HG03342 (cell line): ENCODE measurements around the gene KRTAP4-16.
"Not testable (repeated sequence)": the region's sequence is repeated elsewhere in the genome, so short reads cannot be mapped to it uniquely, and the experiment has no call there.

ENCODE experiments used
- ATAC-seq: cut with Tn5 transposase; IDR thresholded peaks from one replicate; pipeline ENCODE4 v1.9.1; 2021; ENCODE audit warnings: mild to moderate bottlenecking, moderate library complexity; ENCODE audit not compliant: unreplicated experiment

The KRTAP4-16 gene

DNA sequence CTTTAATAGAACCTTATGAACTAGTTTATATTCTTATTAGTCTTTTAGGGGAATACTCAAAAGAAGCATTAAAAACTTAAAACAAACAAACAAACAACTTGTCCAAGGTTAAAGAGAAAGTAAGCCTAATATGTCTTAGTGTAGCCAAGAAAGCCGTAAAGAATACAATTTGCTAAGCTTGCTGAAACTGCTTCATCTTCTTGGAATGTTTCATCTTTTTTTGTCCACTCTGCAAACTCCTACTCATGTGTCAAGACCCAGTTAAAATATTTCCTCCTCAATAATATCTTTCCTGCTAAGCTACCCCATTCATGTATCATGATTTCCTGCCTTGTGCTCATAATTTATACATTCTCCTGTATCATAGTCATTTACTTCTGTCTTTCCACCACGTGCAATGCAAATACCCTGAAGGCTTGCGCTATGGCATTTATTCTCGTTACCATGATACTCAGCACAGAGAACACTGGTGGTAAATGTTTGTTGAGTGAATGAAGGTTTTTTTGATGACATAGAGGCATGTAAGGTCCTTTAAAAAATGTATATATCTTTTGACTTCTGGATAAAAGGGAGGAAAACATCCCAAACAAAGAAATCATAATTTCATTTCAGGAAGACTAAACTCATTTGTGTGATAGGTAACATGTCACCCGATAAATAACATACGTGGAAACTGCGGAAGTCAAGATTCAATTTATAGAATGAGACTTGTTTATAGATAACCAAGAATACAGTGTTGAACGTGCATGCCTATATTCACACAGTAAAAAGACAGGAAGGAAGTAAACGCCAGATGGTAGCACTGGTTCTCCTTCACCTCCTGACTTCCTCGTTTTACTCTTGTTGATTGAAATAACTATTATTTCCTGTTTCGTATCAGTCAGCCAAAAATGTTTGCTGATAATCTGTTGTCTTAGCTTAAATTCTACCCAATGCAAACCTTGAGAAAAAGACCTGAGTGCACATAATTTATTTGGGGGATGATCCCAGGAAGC lies 18.0 kb upstream of the KRTAP4-16 start:
- not testable (repeated sequence) for ATAC-seq

DNA sequence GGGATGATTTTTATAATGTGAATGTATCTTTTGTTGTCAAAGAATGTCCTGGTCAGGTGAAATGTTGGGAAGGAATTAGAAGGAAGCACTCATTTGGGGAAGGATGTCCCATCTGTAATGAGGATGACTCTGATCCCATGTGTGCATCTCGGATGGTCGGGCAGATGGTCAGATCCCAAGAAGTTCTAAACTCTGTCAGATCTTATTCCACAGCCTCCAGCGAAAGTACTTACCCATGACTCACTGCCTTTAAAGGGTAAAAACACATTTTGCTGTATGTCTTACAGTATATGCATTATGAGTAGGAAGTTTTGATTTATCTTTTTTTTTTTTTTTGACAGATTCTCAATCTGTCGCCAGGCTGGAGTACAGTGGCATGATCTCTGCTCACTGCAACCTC lies 16.7 kb upstream of the KRTAP4-16 start:
- no peak for ATAC-seq

DNA sequence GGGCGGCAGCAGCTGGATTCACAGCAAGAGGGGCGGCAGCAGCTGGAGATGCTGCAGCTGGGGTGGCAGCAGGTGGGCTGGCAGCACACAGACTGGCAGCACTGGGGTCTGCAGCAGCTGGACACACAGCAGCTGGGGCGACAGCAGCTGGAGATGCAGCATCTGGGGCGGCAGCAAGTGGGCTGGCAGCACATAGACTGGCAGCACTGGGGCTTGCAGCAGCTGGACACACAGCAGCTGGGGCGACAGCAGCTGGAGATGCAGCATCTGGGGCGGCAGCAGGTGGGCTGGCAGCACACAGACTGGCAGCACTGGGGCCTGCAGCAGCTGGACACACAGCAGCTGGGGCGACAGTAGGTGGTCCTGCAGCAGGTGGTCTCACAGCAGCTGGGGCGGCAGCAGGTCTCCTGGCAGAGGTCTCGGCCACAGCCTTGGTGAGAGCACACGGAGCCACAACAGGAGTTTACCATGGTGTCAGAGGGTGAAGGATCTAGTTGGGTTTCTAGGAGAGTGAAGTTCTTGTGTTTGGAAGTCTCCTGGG lies 15.9 kb upstream of the KRTAP4-16 start, which contains the start of gene KRTAP4-11:
TSS of gene KRTAP4-11 (minus strand) at position 528 of the 541 bp plus-strand sequence. CDS start at position 470, 58 bp downstream.
- not testable (repeated sequence) for ATAC-seq

DNA sequence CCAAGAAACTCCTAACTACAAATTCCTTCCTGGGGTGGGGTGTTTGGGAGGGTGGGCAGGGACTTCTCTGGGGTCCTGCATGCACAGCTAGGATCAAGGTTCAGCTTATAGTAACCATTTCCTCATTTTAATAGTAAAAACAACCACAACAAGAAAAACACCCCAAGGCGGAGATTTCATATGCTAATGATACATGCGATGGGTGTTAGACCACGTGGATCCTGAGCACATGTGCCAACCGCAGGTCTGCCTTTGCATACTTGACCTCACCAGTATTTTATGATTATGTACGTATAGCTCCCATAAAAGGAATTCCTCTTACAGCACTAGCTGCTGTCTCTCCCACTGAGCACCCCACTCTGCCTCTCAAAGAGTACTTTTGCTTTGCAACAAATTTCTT lies 14.3 kb upstream of the KRTAP4-16 start:
- no peak for ATAC-seq

DNA sequence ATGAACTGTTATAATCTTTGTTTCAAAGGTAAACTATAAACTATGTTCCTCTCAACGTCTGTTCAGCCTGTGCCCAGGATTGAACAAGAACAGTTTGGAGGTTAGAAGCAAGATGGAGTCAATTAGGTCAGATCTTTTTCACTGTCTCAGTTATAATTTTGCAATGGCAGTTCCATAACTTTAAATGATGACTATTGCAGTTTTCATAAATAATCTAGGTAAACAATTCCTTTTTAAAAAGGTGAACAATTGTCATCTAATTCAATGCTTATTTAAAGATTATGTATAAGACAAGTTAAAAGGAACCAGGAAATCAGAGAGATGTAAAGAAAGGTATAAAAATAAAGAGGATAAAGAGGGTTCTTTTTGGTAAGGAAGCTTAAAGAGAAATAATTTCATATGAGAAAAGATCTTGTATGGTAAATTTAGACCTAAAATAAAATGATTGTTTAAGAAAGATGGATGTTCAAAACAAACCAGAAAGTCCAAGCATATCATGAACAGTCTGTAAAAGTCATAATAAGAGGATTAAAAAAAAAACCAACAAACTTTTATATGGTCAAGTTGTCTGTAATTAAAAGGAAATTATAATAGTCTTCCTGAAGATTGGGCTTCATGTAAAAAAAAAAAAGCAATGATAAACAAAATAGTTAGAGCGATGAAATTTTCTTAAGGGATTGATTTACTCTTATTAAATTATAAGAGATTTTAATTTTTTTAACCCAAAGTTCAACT lies 9.3 kb upstream of the KRTAP4-16 start:
- no peak for ATAC-seq

DNA sequence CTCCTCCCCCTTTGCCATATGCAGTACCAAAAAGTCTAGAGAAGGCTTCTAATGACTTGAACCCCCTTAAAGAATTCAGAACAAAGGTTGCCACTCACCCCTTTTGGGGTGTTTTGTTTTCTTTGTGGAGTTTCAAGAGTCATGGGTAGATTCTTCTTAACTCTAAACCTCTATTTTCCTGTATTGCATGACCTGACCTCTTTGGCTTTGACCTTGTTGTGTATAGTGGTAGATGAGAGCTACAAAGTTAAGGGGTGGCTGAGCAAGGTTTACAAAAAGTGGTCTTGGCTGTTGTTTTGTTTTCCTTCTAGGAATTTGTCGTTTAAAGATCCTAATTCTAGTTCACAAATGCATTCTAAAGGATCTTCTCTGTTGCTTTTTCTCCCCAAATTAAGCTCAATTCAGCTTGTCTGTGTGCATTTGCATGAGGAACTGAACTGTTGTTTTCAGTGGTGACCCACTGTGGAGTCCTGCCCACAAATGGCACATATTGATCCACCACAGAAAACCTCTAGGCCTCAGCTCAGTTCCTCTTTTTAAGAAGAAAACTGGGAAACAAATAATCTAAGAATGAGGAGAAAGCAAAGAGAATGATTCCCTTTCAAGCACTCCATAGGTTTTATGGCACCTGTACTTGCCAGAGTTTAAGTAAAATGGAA lies 6.8 kb upstream of the KRTAP4-16 start:
- ATAC-seq, result not testable (repeated sequence)

DNA sequence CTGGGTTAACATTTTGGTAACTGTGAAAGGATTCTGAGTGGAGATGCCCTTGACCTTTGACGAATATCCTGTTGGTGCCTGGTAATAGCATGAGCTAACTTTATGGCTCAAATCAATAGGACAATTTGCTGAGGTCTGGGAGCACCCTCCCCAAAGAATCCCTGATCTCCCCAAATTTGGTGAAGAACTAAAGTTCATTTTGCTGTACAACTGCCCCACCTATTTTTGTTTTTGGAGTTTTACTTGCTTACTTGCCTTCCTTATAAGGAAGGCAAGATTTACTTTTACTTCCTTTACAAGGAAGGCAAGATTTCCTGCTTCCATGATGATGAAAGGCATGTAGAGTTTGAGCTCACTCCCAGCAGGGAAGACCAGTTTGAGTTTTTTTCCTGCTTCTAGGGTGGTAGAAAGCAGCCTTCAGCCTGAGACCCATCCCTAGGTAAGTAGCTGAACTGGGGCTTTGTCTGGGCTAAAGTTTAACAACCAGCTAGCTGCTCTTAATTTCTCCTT lies 6.0 kb upstream of the KRTAP4-16 start:
- ATAC-seq, result no peak

DNA sequence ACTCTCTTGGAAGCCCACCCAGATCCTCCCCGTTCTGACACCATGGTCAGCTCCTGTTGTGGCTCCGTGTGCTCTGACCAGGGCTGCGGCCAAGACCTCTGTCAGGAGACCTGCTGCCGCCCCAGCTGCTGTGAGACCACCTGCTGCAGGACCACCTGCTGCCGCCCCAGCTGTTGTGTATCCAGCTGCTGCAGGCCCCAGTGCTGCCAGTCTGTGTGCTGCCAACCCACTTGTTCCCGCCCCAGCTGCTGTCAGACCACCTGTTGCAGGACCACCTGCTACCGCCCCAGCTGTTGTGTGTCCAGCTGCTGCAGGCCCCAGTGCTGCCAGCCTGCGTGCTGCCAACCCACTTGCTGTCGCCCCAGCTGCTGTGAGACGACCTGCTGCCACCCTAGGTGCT lies 3.3 kb upstream of the KRTAP4-16 start, which contains the start of gene KRTAP4-9:
TSS of gene KRTAP4-9 (plus strand) at position 43 of the 400 bp plus-strand sequence. CDS start at position 43, 0 bp downstream.
- not testable (repeated sequence) for ATAC-seq

DNA sequence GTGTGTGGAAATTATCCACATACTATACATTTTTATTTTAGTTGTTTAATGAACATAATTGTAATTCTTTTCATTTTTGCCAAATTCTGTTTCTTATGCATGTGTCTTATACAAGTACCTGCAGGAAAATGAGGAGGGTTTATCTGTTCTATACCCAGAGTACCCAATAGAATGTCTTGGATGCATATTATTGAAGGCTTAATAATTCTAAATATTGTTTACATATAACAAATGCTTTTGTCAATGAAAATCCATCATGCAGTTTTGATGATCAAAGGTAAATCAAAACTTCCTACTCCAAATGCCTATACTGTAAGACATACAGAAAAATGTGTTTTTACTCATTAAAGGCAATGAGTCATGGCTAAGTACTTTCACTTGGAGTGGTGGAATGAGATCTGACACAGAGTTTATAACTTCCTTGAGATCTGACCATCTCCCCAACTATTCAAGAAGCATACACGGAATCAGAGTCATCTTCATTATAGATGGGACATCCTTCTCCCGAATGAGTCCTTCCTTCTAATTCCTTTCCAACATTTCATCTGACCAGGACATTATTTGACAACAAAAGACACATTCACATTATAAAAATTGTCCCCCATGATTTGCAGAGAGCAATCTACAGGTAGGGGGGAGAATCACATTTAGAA lies 2.5 kb upstream of the KRTAP4-16 start:
- ATAC-seq, result not testable (repeated sequence)

DNA sequence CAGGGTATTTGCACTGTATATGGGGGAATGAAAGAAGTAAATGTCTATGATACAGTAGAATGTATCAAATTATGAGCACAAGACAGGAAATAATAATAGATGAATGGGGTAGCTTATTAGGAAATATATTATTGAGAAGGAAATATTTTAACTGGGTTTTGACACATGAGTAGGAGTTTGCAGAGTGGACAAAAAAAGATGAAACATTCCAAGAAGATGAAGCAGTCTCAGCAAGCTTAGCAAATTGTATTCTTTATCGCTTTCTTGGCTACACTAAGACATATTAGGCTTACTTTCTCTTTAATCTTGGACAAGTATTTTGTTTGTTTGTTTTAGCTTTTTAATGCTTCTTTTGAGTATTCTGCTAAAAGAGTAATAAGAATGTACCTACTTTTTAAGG lies 1.9 kb upstream of the KRTAP4-16 start:
- no peak for ATAC-seq

DNA sequence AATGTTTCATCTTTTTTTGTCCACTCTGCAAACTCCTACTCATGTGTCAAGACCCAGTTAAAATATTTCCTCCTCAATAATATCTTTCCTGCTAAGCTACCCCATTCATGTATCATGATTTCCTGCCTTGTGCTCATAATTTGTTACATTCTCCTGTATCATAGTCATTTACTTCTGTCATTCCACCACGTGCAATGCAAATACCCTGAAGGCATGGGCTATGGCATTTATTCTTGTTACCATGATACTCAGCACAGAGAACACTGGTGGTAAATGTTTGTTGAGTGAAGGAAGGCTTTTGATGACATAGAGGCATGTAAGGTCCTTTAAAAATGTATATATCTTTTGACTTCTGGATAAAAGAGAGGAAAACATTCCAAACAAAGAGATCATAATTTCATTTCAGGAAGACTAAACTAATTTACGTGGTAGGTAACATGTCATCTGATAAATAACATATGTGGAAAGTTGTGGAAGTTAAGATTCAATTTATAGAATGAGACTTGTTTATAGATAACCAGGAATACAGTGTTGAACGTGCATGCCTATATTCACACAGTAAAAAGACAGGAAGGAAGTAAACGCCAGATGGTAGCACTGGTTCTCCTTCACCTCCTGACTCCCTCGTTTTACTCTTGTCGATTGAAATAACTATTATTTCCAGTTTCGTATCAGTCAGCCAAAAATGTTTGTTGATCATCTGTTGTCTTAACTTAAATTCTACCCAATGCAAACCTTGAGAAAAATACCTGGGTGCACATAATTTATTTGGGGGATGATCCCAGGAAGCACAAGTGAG lies 2.1 kb downstream of the KRTAP4-16 start:
- not testable (repeated sequence) for ATAC-seq

DNA sequence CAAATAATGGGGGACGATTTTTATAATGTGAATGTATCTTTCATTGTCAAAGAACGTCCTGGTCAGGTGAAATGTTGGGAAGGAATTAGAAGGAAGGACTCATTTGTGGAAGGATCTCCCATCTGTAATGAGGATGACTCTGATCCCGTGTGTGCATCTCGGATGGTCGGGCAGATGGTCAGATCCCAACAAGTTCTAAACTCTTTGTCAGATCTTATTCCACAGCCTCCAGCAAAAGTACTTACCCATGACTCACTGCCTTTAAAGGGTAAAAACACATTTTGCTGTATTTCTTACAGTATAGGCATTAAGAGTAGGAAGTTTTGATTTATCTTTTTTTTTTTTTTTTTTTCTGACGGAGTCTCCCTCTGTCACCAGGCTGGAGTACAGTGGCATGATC lies 3.5 kb downstream of the KRTAP4-16 start:
- ATAC-seq, result no peak

DNA sequence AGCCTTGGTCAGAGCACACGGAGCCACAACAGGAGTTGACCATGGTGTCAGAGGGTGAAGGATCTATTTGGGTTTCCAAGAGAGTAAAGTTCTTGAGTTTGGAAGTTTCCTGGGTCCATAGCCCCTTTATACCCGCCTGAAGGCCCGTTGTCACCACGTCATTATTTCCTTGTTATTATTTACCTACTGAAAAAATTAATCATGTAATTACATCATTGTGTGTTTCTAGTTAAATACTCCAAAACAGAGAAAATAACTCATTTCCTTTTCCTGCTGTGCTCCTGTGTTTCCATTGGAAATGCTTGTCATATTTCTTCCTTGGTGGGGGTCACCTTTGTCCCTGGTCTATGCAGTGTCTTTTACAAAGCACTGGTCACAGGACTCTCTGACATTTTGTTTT lies 4.0 kb downstream of the KRTAP4-16 start, which contains the start of gene KRTAP4-8:
TSS of gene KRTAP4-8 (minus strand) at position 101 of the 400 bp plus-strand sequence. CDS start at position 43, 58 bp downstream.
- ATAC-seq, result no peak

DNA sequence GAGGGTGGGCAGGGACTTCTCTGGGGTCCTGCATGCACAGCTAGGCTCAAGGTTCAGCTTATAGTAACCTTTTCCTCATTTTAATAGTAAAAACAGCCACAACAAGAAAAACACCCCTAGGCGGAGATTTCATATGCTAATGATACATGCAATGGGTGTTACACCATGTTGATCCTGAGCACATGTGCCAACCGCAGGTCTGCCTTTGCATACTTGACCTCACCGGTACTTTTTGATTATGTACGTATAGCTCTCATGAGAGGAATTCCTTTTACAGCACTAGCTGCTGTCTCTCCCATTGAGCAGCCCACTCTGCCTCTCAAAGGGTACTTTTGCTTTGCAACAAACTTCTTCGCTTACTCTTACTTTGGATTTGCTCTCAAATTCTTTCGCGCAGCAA lies 6.0 kb downstream of the KRTAP4-16 start:
- no peak for ATAC-seq

DNA sequence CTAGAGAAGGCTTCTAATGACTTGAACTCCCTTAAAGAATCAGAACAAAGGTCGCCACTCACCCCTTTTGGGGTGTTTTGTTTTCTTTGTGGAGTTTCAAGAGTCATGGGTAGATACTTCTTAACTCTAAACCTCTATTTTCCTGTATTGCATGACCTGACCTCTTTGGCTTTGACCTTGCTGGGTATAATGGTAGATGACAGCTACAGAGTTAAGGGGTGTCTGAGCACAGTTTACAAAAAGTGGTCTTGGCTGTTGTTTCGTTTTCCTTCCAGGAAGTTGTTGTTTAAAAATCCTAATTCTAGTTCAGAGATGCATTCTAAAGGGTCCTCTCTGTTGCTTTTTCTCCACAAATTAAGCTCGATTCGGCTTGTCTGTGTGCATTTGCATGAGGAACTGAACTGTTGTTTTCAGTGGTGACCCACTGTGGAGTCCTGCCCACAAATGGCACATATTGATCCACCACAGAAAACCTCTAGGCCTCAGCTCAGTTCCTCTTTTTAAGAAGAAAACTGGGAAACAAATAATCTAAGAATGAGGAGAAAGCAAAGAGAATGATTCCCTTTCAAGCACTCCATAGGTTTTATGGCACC lies 13.2 kb downstream of the KRTAP4-16 start:
- ATAC-seq, result not testable (repeated sequence)

DNA sequence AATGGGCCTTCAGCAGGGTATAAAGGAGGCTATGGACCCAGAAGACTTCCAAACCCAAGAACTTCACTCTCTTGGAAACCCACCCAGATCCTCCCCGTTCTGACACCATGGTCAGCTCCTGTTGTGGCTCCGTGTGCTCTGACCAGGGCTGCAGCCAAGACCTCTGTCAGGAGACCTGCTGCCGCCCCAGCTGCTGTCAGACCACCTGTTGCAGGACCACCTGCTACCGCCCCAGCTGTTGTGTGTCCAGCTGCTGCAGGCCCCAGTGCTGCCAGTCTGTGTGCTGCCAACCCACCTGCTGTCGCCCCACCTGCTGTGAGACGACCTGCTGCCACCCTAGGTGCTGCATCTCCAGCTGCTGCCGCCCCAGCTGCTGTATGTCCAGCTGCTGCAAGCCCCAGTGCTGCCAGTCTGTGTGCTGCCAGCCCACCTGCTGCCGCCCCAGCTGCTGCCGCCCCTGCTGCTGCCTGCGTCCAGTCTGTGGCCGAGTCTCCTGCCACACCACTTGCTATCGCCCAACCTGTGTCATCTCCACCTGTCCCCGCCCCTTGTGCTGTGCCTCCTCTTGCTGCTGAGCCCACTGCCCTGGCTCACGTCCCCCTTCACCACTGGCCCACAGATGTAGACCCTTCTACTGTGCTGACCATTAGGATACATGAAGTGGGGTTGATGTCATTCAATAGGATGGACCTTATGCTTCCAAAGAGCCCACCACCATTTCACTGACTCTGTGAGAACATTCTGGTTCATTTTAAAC lies 17.7 kb downstream of the KRTAP4-16 start, which contains the start of gene KRTAP4-7:
TSS of gene KRTAP4-7 (plus strand) at position 51 of the 757 bp plus-strand sequence. CDS start at position 108, 57 bp downstream.
- ATAC-seq, result not testable (repeated sequence)

DNA sequence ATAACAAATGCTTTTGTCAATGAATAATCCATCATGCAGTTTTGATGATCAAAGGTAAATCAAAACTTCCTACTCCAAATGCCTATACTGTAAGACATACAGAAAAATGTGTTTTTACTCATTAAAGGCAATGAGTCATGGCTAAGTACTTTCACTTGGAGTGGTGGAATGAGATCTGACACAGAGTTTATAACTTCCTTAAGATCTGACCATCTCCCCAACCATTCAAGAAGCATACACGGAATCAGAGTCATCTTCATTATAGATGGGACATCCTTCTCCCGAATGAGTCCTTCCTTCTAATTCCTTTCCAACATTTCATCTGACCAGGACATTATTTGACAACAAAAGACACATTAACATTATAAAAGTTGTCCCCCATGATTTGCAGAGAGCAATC lies 18.6 kb downstream of the KRTAP4-16 start:
- not testable (repeated sequence) for ATAC-seq

DNA sequence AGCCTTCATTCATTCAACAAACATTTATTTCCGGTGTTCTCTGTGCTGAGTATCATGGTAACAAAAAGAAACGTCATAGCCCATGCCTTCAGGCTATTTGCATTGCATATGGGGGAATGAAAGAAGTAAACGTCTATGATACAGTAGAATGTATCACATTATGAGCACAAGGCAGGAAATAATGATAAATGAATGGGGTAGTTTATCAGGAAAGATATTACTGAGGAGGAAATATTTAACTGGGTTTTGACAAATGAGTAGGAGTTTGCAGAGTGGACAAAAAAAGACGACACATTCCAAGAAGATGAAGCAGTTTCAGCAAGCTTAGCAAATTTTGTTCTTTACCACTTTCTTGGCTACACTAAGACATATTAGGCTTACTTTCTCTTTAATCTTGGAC lies 19.4 kb downstream of the KRTAP4-16 start:
- no peak for ATAC-seq
